HG03103 (cell line): Measurements from ENCODE around the gene DYNC2LI1.

Source experiments
- ATAC-seq: cut with Tn5 transposase; IDR thresholded peaks from one replicate; pipeline ENCODE4 v1.9.1; 2021; ENCODE audit warnings: low read depth; ENCODE audit not compliant: unreplicated experiment

Gene DYNC2LI1

DNA sequence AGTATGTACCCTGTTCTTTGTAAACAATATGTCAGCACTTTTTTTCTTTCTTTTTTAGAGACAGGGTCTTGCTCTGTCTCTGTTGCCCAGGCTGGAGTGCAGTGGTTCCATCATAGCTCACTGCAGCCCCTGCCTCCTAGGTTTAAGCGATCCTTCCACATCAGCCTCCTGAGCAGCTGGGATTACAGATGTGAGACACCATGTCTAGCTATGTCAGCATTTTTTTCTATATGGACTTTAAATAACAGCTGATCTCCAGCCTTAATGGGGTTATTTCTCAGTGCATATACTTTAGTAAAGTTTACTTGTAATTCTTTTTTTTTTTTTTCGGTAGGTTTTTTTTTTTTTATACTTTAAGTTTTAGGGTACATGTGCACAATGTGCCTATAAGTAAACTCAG, 38.2 kb downstream of the DYNC2LI1 start:
- ATAC-seq = no peak

DNA sequence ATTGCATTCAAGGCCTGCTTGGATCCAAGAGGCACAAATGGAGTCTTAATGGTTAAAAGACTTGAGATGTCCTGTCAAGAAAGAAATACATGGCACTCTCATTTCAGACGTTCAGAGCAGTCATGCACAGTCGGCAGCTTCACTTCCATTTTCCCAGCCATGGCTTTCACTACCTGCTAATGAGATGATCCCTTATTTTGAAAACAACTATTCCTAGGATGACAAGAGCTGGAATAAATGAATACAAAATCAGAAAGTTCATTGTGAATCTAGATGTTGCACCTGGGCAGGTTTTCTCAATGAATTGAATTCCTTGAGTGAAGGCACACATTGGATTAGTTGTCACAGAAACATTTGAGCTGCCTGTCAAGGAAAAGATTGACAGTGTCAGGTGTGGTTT, 39.1 kb downstream of the DYNC2LI1 start:
- ATAC-seq = no peak

DNA sequence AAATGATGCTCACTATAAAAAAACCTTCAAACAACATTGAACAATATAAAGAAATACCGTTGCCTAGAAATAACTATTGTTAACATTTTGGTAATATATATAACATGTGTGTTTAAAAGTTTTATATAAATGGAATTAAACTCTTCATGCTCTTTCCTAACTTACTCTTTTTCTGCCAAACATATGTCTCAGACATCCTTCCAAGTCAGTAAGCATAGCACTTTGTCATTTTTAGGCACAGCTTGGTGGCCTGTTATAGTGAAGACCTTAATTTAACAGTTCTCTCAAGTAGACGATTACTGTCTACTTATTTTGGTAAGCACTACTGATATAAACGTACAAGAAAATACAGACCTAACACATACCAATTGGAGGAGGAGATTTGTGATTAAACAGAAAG, 40.9 kb downstream of the DYNC2LI1 start:
- no peak for ATAC-seq

DNA sequence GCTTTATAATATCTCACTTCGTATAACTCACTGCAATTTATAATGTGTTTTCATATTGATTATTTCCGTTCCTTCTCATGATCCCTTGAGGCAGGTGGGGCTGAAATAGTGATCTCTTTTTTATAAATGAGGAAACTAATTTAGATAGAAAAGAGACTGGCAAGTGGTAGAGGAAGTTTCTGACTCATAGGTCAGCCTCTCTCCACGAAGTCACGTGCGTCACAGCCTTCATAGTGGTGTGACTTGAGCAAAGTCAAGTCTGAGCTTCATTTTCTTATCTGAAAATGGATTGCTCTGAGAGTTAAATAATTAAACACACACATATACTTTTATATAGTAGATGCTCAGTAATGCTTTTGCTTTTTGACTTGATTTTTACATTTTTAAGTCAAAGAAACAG, 44.9 kb downstream of the DYNC2LI1 start:
- ATAC-seq = no peak

DNA sequence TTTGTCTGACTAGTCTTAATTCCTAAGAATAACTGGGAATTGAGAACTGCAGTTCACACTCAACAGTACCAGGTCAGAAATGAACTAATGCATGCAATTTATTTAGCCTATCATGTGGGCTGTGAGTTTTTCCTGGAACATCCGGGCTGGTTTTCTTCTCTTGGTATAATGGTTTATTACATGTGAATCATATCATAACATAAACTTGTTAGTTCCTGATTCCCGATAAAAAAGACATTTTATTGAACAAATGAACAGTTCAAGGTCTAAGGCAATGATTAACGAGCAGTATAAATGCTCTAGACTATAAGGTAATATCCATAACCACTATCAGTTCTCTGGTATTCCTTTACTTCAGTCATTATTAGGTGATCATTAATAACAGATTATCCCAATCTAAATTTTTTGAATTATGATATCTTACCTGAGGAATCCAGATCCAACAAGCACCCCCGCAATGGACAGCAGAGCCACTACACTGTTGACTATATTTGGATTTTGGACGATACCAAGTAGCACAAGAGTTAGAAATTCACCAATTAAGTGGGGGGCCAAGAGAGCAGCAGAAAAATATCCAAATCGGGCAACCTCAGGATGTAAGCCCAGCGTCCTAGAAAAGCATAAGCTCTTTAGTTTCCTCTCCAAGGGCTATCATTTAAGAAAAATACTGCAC, 45.8 kb downstream of the DYNC2LI1 start:
- ATAC-seq = no peak

DNA sequence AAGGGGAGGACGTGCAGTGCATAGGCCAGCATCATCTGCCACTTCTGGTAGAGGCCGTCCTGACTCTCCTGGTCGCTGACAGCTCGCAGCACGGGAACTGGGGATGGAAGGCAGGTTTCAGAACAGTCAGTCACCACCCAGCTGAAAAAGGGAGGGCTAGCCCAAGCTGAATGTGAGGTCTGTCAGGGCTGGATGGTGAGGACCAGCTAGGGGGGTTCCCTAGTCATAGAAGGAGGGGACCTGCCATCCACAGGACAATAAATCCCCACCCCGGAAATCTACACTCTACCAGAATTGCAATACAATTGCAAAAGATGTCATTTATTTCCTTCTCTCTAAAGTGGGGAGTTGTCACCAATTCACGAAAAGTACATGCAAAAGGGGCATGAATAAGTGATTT, 49.0 kb downstream of the DYNC2LI1 start:
- ATAC-seq = no peak

DNA sequence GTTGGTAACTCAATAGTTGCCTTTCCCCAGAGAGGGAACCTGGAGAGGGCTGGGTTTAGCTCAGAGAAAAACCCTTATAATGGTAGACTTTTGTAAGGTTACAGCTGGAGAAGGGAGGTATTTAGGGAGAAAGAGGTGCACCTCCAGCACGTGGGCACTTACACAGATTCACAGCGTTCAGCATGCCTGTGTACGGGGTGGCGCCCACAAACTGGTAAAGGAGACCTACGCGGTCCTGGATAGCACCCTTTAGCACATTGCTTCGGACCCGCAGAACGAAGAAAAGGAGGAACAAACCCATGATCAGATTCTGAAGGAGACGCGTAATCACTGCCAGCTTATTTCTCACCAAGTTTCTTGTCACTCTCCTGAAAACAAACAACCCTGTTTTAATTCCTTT, 49.9 kb downstream of the DYNC2LI1 start:
- ATAC-seq = no peak

DNA sequence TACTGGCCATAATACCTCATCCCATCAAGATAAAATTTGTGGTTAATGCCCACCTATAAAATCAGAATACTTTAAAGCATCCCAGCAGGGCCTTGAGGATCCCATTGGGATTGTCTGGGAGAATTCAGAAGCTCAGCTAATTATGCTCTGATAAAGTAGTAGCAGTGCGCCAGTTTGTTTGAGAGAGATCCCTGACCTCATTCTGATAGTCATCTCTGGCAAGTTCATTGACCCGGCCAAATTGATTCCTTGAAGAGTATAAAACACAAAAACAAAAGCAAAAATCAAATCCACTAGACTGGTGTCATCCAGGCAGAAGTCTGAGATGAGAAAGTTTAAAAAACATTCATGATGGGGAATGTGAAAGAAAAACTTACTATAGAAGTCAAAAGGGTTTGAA, 50.7 kb downstream of the DYNC2LI1 start:
- ATAC-seq = no peak

- no peak for ATAC-seq
Observed at GRCh38 chr2:43824951-43825493, 51.2 kb downstream of the DYNC2LI1 start.

- no peak for ATAC-seq
Observed at GRCh38 chr2:43825841-43826240, 52.0 kb downstream of the DYNC2LI1 start.

DNA sequence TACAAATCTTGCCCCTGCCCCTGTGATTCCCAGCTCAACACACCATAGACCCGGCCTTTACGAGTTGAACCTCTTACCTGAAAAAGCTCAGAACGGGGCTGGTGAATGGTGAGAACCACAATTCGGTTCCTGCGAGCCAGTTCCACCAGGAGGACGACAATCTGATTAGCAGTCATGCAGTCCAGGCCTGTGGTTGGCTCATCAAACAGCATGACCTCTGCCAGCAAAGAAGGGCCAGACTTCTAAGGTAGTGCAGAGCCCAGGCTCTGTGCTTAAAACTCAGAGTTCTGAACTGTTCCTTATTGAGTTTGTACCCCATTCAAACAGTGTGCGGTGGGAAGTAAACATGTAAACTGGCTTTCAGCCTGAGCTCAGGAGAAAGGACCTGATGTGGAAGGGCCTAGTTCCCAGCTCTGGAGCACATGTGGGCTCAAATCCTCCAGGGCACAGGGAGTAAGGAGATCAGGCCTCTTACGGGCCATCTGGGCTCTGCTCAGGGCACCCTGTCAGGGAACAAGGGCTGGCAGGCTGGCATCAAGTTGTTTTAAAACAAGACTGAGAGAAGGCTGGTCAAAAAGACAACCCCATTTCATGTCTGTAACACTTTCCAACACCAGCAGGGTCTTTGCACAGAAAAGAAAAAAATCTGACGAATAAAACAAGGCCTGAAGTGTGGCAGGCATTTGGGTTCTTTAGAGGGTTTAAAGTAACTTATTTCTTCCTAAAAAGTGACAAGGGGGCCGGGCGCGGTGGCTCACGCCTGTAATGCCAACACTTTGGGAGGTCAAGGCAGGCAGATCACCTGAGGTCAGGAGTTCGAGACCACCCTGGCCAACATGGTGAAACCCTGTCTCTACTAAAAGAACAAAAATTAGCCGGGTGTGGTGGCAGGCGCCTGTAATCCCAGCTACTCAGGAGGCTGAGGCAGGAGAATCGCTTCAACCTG, 52.7 kb downstream of the DYNC2LI1 start:
- no peak for ATAC-seq

GRCh38 chr2:43831543-43832294, 57.9 kb downstream of the DYNC2LI1 start:
- no peak for ATAC-seq

DNA sequence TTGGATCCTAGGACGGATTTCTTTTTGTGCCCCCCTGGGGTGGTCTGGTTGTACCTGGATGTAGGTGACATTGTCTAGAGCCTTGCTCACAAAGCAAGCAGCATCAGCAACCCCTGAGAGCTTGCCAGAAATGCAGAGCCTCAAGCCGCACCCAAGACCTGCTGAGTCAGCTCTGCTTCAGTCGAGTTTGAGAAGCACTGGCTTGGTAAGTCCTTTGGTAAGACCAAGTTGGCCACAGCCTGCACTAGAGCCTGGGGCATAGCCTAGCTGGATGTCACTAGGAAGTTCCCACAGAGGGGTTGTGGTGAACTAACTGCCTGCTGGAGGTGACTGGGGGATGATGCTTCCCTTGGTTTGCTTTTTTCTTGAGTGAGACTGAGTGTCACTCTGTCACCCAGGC, 58.6 kb downstream of the DYNC2LI1 start:
- no peak for ATAC-seq

DNA sequence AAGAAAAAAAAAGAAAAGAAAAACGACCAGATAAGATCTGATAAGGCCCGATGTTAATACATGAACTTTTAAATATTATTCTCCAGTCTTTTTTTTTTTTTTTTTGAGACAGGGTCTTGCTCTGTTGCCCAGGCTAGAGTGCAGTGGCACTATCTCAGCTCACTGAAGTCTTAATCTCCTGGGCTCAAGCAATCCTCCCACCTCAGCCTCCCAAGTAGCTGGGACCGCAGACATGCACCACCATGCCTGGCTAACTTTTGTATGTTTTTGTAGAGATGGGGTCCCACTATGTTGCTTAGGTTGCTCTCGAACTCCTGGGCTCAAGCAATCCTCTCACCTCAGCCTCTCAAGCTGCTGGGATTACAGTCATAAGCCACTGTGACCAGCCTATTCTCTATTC, 63.2 kb downstream of the DYNC2LI1 start:
- no peak for ATAC-seq

DNA sequence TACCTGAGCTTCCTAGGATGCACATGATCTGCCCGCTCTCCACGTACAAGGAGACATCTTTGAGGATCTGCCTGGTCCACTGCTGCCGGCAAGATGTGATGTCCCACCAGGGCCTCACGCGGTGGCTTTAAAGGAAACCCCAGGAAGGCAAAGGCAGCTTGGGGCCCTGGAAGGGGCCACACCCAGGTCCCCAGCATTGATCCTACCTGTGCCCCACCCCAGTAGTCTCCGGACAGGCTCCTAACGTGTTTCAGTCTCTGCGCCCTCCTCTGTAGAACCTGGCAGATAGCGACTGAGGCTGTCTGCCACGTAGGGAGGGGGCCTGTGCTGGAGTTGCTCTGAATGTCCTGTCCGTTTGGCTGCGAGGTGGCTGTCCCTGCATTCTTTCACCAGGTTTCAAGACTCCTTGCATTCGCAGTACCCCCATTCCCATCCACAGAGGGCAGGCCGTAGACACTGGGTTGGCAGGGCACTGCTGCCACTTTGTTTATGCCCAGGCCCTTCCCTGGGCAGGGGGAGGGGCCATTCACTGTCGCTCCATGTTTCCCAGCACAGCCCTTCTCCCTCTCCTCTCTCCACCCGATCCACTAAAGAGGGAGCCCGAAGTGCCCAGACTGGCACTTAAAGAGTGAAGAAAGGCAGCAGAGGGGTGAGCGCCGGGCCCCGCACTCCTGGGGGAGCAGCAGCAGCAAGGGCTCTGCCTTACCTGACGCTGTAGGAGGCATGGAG, 64.2 kb downstream of the DYNC2LI1 start:
- no peak for ATAC-seq

DNA sequence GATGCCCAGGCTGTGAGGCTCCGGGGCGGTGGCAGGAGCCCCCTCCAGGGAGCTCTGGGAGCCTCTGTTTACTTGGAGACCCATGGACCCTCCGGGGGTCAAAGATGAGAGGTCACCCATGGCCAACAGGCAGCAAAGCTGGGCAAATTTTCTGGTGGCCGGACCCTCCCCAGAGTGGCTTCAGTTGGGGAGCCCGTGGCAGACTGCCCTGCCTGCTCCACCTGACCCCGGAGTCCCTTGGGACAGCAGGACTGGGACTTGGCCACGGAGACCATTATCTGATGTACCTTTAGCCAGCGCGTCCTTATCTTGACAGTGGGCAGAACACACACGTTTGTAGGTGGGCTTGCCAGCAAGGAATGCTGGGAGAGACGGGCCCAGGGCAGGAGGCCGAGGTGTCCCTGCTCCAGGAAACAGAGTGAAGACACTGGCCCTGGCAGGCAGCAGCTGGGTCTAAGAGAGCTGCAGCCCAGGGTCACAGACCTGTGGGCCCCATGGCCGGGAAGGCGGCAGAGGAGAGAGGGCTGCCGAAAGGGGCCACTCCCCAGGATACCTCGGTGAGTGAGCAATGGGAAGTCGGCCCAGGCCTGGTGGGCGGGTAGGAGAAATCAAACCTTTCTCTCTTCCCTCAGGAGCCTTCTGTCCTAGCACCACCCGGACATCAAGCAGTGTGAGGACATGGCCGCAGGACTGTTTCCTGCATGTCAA, 64.9 kb downstream of the DYNC2LI1 start, which contains the start of the genes ABCG5 and ABCG8:
ABCG5 (minus strand) TSS at position 280 of the 708 bp plus-strand sequence; CDS start at position 120, 160 bp downstream.
ABCG8 (plus strand) TSS at position 412 of the 708 bp plus-strand sequence; CDS start at position 495, 83 bp downstream.
- ATAC-seq = no peak

DNA sequence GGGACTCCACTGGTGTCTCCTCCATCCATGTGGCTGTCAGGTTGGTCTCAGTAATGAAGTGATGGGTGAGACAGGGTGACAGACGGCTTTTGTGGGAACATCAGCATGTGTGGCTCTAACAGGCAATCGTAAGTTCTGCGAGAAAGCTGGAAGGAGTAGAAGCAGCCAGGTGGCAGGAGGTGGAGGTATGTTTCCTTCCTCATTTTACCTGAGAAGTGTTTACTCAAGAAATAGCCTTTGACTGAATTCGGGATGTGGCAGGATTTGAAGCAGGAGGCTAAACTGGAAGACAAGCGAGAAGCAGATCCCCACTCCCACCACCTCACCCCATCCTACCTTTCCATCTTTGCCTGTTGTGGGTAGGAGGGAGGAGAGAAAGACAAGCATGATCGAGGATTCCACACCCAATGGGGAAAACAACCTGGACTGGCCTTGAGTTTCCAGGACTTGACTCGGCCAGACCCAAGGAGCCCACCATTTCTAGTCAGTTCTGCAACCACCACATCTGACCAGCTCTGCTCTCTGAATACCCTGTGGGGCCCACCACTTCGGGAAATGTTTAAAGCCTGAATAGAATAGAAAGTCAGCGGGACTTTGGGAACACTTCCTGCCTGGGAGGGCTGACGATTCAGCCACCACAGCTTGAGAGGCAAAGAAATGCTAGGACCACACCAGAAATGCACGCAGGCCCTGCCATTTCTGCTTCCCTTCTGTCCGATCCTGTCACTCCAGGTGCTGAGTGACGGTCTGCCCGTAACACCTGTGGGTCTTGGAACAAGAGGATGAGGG, 66.1 kb downstream of the DYNC2LI1 start:
- ATAC-seq = no peak

GRCh38 chr2:43840965-43841364, 67.1 kb downstream of the DYNC2LI1 start:
- ATAC-seq = no peak
